NOMO-1 treated with DMSO at 0.1 percent for 48 hours (cell line): Measurements from ENCODE around the gene PPIL3.

ENCODE experiments used
- DNase-seq: peaks from one replicate; lab custom pipeline; 2025; ENCODE audit not compliant: unreplicated experiment; lab: John Stamatoyannopoulos, UW

PPIL3 gene

GRCh38 chr2:200861617-200862155 lies 27.2 kb downstream of the PPIL3 start:
- DNase-seq: no peak

GRCh38 chr2:200860092-200860795 lies 28.6 kb downstream of the PPIL3 start:
- no peak for DNase-seq

GRCh38 chr2:200856806-200857205 lies 32.1 kb downstream of the PPIL3 start:
- DNase-seq: no peak

- no peak for DNase-seq
These were observed 36.3 kb downstream of the PPIL3 start for GRCh38 chr2:200852605-200853004.

GRCh38 chr2:200851398-200852248 lies 37.3 kb downstream of the PPIL3 start:
- DNase-seq: no peak

GRCh38 chr2:200850512-200851256 lies 38.2 kb downstream of the PPIL3 start:
- DNase-seq: no peak

GRCh38 chr2:200847939-200848338 lies 40.9 kb downstream of the PPIL3 start:
- DNase-seq: no peak

GRCh38 chr2:200847269-200847668 lies 41.6 kb downstream of the PPIL3 start:
- no peak for DNase-seq

- DNase-seq: no peak
These were observed 43.1 kb downstream of the PPIL3 start for GRCh38 chr2:200845669-200846325.

GRCh38 chr2:200845194-200845593 lies 43.7 kb downstream of the PPIL3 start:
- DNase-seq: no peak

- no peak for DNase-seq
These were observed 44.6 kb downstream of the PPIL3 start for GRCh38 chr2:200843993-200844948.

- DNase-seq: no peak
These were observed 49.4 kb downstream of the PPIL3 start for GRCh38 chr2:200839513-200839912.

GRCh38 chr2:200834701-200835100 lies 54.2 kb downstream of the PPIL3 start:
- DNase-seq: no peak

GRCh38 chr2:200829258-200829655 lies 59.6 kb downstream of the PPIL3 start:
- no peak for DNase-seq

- no peak for DNase-seq
These were observed 60.2 kb downstream of the PPIL3 start for GRCh38 chr2:200828572-200829257.

- DNase-seq: no peak
These were observed 60.8 kb downstream of the PPIL3 start for GRCh38 chr2:200828104-200828503.

GRCh38 chr2:200821686-200822245 lies 67.1 kb downstream of the PPIL3 start:
- no peak for DNase-seq
